Inflammatory macrophage treated with lipopolysaccharide for 1 hour (primary cell): Measurements from ENCODE around the gene ACOT13.
"Not testable (repeated sequence)": the region's sequence is repeated elsewhere in the genome, so short reads cannot be mapped to it uniquely, and the experiment has no call there.

ENCODE experiments used
- DNase-seq, 2 donors: peaks; one replicate each; pipeline ENCODE4 v3.0.0-alpha.2; 2020 to 2022

ACOT13 gene

GRCh38 chr6:24734710-24735109, 67.8 kb downstream of the ACOT13 start:
- DNase-seq, result not testable (repeated sequence)

- DNase-seq, result no peak
Observed at GRCh38 chr6:24738741-24739140, 71.9 kb downstream of the ACOT13 start.

GRCh38 chr6:24740861-24741260, 74.0 kb downstream of the ACOT13 start:
- no peak for DNase-seq

GRCh38 chr6:24742216-24742738, 75.4 kb downstream of the ACOT13 start:
- no peak for DNase-seq

GRCh38 chr6:24743265-24743943, 76.5 kb downstream of the ACOT13 start:
- DNase-seq, result peak; percentile 82 to 94

- DNase-seq, result peak in 1 of 2 donors; percentile 56
Observed at GRCh38 chr6:24743944-24744335, 77.1 kb downstream of the ACOT13 start.

GRCh38 chr6:24744911-24745310, 78.0 kb downstream of the ACOT13 start:
- DNase-seq, result peak; percentile 68 to 88

- peak; percentile 48 to 71 for DNase-seq
Observed at GRCh38 chr6:24749297-24749696, 82.4 kb downstream of the ACOT13 start.

- DNase-seq, result not testable (repeated sequence)
Observed at GRCh38 chr6:24750878-24751277, 84.0 kb downstream of the ACOT13 start.

GRCh38 chr6:24752503-24752902, 85.6 kb downstream of the ACOT13 start:
- no peak for DNase-seq

GRCh38 chr6:24752917-24753492, 86.1 kb downstream of the ACOT13 start:
- no peak for DNase-seq

- no peak for DNase-seq
Observed at GRCh38 chr6:24753545-24753944, 86.7 kb downstream of the ACOT13 start.

- DNase-seq, result not testable (repeated sequence)
Observed at GRCh38 chr6:24754378-24754777, 87.5 kb downstream of the ACOT13 start.
